GM19035 (cell line): Measurements from ENCODE around the gene GPS2.

Experiments
- ATAC-seq: cut with Tn5 transposase; IDR thresholded peaks from one replicate; pipeline ENCODE4 v1.9.1; 2021; ENCODE audit not compliant: unreplicated experiment

The GPS2 gene

GRCh38 chr17:7318121-7318860 lies 3.1 kb upstream of the GPS2 start:
- no peak for ATAC-seq

- ATAC-seq = no peak
Observed at GRCh38 chr17:7317161-7317803, 2.1 kb upstream of the GPS2 start.

- no peak for ATAC-seq
Observed at GRCh38 chr17:7315570-7316235, 543 bp upstream of the GPS2 start.

- no peak for ATAC-seq
Observed at GRCh38 chr17:7313890-7314718, 1.1 kb downstream of the GPS2 start.

- ATAC-seq = no peak
Observed at GRCh38 chr17:7313088-7313889, 1.9 kb downstream of the GPS2 start.

- ATAC-seq = no peak
Observed at GRCh38 chr17:7312432-7313087, 2.6 kb downstream of the GPS2 start.

- ATAC-seq = no peak
Observed at GRCh38 chr17:7311110-7311705, 4.0 kb downstream of the GPS2 start.

GRCh38 chr17:7309628-7310027 lies 5.5 kb downstream of the GPS2 start:
- no peak for ATAC-seq

GRCh38 chr17:7308625-7309433 lies 6.3 kb downstream of the GPS2 start:
- ATAC-seq = no peak

GRCh38 chr17:7307686-7308624 lies 7.2 kb downstream of the GPS2 start:
- ATAC-seq = no peak

GRCh38 chr17:7306911-7307685 lies 8.1 kb downstream of the GPS2 start, which contains the start of gene EIF5A:
TSS of gene EIF5A (plus strand) at chr17:7307628. CDS start at chr17:7309636, 2,008 bp downstream.
- ATAC-seq = peak; percentile 71

GRCh38 chr17:7304179-7304578 lies 11.0 kb downstream of the GPS2 start:
- ATAC-seq = no peak

- ATAC-seq = no peak
Observed at GRCh38 chr17:7296189-7296861, 18.8 kb downstream of the GPS2 start.

GRCh38 chr17:7295230-7296180 lies 19.7 kb downstream of the GPS2 start:
- no peak for ATAC-seq

GRCh38 chr17:7294614-7295153 lies 20.5 kb downstream of the GPS2 start, which contains the start of gene YBX2:
TSS of gene YBX2 (minus strand) at chr17:7294639. CDS start at chr17:7294500, 139 bp downstream.
- ATAC-seq = no peak
